Measurements from ENCODE around the gene METTL18.
"Not testable (repeated sequence)": the region's sequence is repeated elsewhere in the genome, so short reads cannot be mapped to it uniquely, and the experiment has no call there.

Gene METTL18

GRCh38 chr1:169794530-169795416 is at the start of gene METTL18:
Gene METTL18, minus strand, starts transcription at chr1:169794907. Its CDS starts 1,212 bp downstream, at chr1:169793695.
- peak; percentile 96 for DNase-seq

- no peak for DNase-seq
Observed at GRCh38 chr1:169838942-169839341, 44.2 kb upstream of the METTL18 start.

GRCh38 chr1:169836198-169836597 is 41.5 kb upstream of the METTL18 start:
- DNase-seq = no peak

- DNase-seq = no peak
Observed at GRCh38 chr1:169835647-169836046, 40.9 kb upstream of the METTL18 start.

- DNase-seq = no peak
Observed at GRCh38 chr1:169834869-169835268, 40.2 kb upstream of the METTL18 start.

- no peak for DNase-seq
Observed at GRCh38 chr1:169833179-169833901, 38.6 kb upstream of the METTL18 start.

- DNase-seq = no peak
Observed at GRCh38 chr1:169829671-169830070, 35.0 kb upstream of the METTL18 start.

GRCh38 chr1:169824153-169824552 is 29.4 kb upstream of the METTL18 start:
- no peak for DNase-seq

- DNase-seq = no peak
Observed at GRCh38 chr1:169821500-169821899, 26.8 kb upstream of the METTL18 start.

GRCh38 chr1:169816617-169817016 is 21.9 kb upstream of the METTL18 start:
- DNase-seq = no peak

- DNase-seq = no peak
Observed at GRCh38 chr1:169814265-169814664, 19.6 kb upstream of the METTL18 start.

GRCh38 chr1:169812131-169812530 is 17.4 kb upstream of the METTL18 start:
- DNase-seq = no peak

GRCh38 chr1:169811418-169812035 is 16.8 kb upstream of the METTL18 start:
- not testable (repeated sequence) for DNase-seq

- DNase-seq = no peak
Observed at GRCh38 chr1:169809370-169810095, 14.8 kb upstream of the METTL18 start.

- no peak for DNase-seq
Observed at GRCh38 chr1:169804941-169805340, 10.2 kb upstream of the METTL18 start.

- no peak for DNase-seq
Observed at GRCh38 chr1:169802888-169803287, 8.2 kb upstream of the METTL18 start.

GRCh38 chr1:169797281-169797680 is 2.6 kb upstream of the METTL18 start:
- DNase-seq = no peak

- DNase-seq = no peak
Observed at GRCh38 chr1:169796274-169796810, 1.6 kb upstream of the METTL18 start.

- DNase-seq = no peak
Observed at GRCh38 chr1:169795687-169796086, 980 bp upstream of the METTL18 start.

- no peak for DNase-seq
Observed at GRCh38 chr1:169793730-169794129, 977 bp downstream of the METTL18 start.

GRCh38 chr1:169788402-169788801 is 6.3 kb downstream of the METTL18 start:
- no peak for DNase-seq

- no peak for DNase-seq
Observed at GRCh38 chr1:169786974-169787373, 7.7 kb downstream of the METTL18 start.

GRCh38 chr1:169785267-169785666 is 9.4 kb downstream of the METTL18 start:
- DNase-seq = no peak

Data from GOT3 (cell line).